ENCODE measurements around the gene THADA.
"Not testable (repeated sequence)": the region's sequence is repeated elsewhere in the genome, so short reads cannot be mapped to it uniquely, and the experiment has no call there.

The THADA gene

DNA sequence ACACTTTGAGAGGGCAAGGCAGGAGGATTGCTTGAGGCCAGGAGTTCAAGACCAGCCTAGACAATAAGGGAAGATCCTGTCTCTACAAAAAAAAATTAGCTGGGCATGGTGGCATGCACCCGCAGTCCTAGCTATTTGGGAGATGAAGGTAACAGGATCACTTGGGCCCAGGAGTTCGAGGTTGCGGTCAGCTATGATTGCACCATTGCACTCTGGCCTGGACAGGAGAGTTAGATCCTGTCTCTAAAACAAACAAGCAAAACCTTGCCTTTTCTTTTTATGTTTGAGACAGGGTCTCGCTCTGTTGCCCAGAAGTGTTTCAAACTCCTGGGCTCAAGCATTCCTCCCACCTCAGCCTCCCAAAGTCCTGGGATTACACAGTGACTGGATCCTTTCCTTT is 14.5 kb upstream of the THADA start:
- Mint-ChIP-seq H3K27me3 (no peaks in the 10 kb centered on the region), H3K9me3 (ENCODE audit: low read depth) (no peaks in the 10 kb centered on the region), H3K27ac (no peak overlapping the region), H3K4me3 (no peak overlapping the region), H3K36me3 (no peaks in the 10 kb centered on the region), H3K4me1 (ENCODE audit: low read depth) (no peaks in the 10 kb centered on the region)

DNA sequence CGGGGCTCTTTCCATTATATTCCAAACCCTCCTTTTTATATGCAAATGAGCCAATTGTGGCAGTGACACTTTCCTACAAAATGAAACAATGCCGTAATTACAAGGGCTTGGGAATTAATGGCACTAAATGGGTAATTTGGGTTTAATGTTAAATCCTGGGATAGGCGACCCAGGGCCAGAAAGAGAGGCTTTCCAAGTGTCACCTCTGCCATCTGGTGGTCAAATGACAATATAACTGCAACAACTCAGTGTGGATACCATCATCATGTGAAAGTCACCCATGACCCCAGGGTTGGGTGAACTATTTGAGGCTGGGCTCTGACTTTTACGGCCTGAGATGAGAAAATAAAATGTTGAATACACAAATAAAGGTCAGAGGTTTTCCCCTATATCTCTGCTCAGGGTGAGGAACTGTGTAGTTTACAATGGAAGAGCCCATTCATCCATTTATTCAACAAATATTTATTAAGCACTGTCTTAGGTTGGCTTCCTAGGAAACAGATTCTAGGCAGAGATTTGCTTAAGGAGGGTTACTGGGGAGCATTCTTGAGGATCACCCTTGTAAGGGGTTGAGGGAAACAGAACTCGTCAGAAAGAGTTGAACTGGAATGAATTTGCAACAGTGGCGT is 13.6 kb upstream of the THADA start:
- Mint-ChIP-seq H3K4me1 (ENCODE audit: low read depth) (peaks cover 6% of the 10 kb centered on the region), H3K36me3 (no peaks in the 10 kb centered on the region), H3K4me3 (no peak overlapping the region), H3K9me3 (ENCODE audit: low read depth) (no peaks in the 10 kb centered on the region), H3K27me3 (no peaks in the 10 kb centered on the region), H3K27ac (no peak overlapping the region)

- Mint-ChIP-seq H3K4me1 (ENCODE audit: low read depth) (peaks cover 6% of the 10 kb centered on the region), H3K9me3 (ENCODE audit: low read depth) (no peaks in the 10 kb centered on the region), H3K36me3 (no peaks in the 10 kb centered on the region)
Observed at GRCh38 chr2:43605851-43606250, 10.0 kb upstream of the THADA start.

GRCh38 chr2:43605079-43605655 is 9.3 kb upstream of the THADA start:
- Mint-ChIP-seq H3K9me3 (ENCODE audit: low read depth) (no peaks in the 10 kb centered on the region), H3K27ac (no peak overlapping the region), H3K36me3 (no peaks in the 10 kb centered on the region), H3K4me3 (no peak overlapping the region), H3K4me1 (ENCODE audit: low read depth) (peaks cover 6% of the 10 kb centered on the region), H3K27me3 (no peaks in the 10 kb centered on the region)

More at GRCh38 chr2:43605851-43606250, 10.0 kb upstream of the THADA start:
- no peak overlapping the region for H3K27ac Mint-ChIP-seq
- no peak overlapping the region for H3K4me3 Mint-ChIP-seq
- no peaks in the 10 kb centered on the region for H3K27me3 Mint-ChIP-seq

DNA sequence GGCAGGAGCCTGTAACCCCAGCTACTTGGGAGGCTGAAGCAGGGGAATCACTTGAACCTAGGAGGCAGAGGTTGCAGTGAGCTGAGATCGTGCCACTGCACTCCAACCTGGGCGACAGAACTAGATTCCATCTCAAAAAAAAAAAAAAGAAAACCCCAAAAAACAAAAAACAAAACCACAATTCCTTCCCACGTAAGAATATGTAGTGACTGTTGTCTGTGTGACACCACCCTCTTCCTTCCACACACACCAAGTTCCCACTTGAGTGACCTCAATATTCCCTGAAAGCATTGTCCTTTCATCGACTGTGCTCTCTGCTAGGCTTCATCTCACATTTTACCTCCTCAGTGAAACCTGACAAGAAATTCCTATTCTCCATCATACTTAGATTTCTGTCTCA is 8.8 kb upstream of the THADA start:
- H3K4me1 Mint-ChIP-seq (ENCODE audit: low read depth): peaks cover 6% of the 10 kb centered on the region
- no peaks in the 10 kb centered on the region for H3K36me3 Mint-ChIP-seq
- H3K27me3 Mint-ChIP-seq: no peaks in the 10 kb centered on the region
- no peak overlapping the region for H3K27ac Mint-ChIP-seq
- no peaks in the 10 kb centered on the region for H3K9me3 Mint-ChIP-seq (ENCODE audit: low read depth)
- no peak overlapping the region for H3K4me3 Mint-ChIP-seq

GRCh38 chr2:43600596-43600995 is 4.8 kb upstream of the THADA start:
- not testable (repeated sequence) for H3K27ac Mint-ChIP-seq; H3K9me3 Mint-ChIP-seq (ENCODE audit: low read depth); H3K36me3 Mint-ChIP-seq; H3K4me3 Mint-ChIP-seq; H3K27me3 Mint-ChIP-seq
- H3K4me1 Mint-ChIP-seq (ENCODE audit: low read depth): peaks cover 20% of the 10 kb centered on the region

- no peaks in the 10 kb centered on the region for H3K9me3 Mint-ChIP-seq (ENCODE audit: low read depth)
- H3K4me3 Mint-ChIP-seq: peak overlapping the region; percentile 97
- peaks cover 4% of the 10 kb centered on the region for H3K36me3 Mint-ChIP-seq
- peak overlapping the region; percentile 98 for H3K27ac Mint-ChIP-seq
- peaks cover 37% of the 10 kb centered on the region for H3K4me1 Mint-ChIP-seq (ENCODE audit: low read depth)
- no peaks in the 10 kb centered on the region for H3K27me3 Mint-ChIP-seq
Observed at GRCh38 chr2:43594875-43595274, 963 bp downstream of the THADA start.

DNA sequence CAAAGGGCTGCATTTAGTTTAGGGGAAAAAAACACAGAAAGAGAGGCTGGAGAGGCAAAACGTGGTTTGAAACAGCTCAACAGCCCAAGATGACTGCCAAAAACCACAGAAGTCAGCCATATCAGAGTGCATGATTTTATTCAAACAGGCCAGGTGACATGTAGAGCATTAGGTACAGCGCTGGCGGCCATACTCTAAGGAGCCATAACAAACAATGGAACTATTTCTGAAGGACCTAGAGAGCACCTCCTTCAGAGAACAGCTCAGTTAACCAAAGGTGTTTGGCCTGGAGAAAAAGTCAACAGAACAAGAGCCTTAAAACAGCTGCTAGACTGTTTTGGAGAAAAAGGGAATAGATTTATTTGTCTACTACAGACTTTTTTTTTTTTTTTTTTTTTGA is 2.6 kb downstream of the THADA start:
- peak overlapping the region; percentile 69 for H3K4me3 Mint-ChIP-seq
- H3K36me3 Mint-ChIP-seq: peaks cover 4% of the 10 kb centered on the region
- no peaks in the 10 kb centered on the region for H3K9me3 Mint-ChIP-seq (ENCODE audit: low read depth)
- H3K27ac Mint-ChIP-seq: peak overlapping the region; percentile 7
- H3K27me3 Mint-ChIP-seq: no peaks in the 10 kb centered on the region
- H3K4me1 Mint-ChIP-seq (ENCODE audit: low read depth): peaks cover 41% of the 10 kb centered on the region

GRCh38 chr2:43592443-43592842 is 3.4 kb downstream of the THADA start:
- peaks cover 36% of the 10 kb centered on the region for H3K4me1 Mint-ChIP-seq (ENCODE audit: low read depth)
- H3K9me3 Mint-ChIP-seq (ENCODE audit: low read depth): no peaks in the 10 kb centered on the region
- no peak overlapping the region for H3K4me3 Mint-ChIP-seq
- no peaks in the 10 kb centered on the region for H3K27me3 Mint-ChIP-seq
- peaks cover 4% of the 10 kb centered on the region for H3K36me3 Mint-ChIP-seq
- H3K27ac Mint-ChIP-seq: no peak overlapping the region

GRCh38 chr2:43585708-43586107 is 10.1 kb downstream of the THADA start:
- H3K27me3 Mint-ChIP-seq: no peaks in the 10 kb centered on the region
- peaks cover 13% of the 10 kb centered on the region for H3K36me3 Mint-ChIP-seq
- no peak overlapping the region for H3K27ac Mint-ChIP-seq
- peaks cover 16% of the 10 kb centered on the region for H3K4me1 Mint-ChIP-seq (ENCODE audit: low read depth)
- no peak overlapping the region for H3K4me3 Mint-ChIP-seq
- H3K9me3 Mint-ChIP-seq (ENCODE audit: low read depth): no peaks in the 10 kb centered on the region

GRCh38 chr2:43579275-43579981 is 16.4 kb downstream of the THADA start:
- H3K27me3 Mint-ChIP-seq: no peaks in the 10 kb centered on the region
- H3K4me3 Mint-ChIP-seq: no peak overlapping the region
- H3K4me1 Mint-ChIP-seq (ENCODE audit: low read depth): peaks cover 6% of the 10 kb centered on the region
- peaks cover 18% of the 10 kb centered on the region for H3K36me3 Mint-ChIP-seq
- no peaks in the 10 kb centered on the region for H3K9me3 Mint-ChIP-seq (ENCODE audit: low read depth)
- peak overlapping the region; percentile 22 for H3K27ac Mint-ChIP-seq

DNA sequence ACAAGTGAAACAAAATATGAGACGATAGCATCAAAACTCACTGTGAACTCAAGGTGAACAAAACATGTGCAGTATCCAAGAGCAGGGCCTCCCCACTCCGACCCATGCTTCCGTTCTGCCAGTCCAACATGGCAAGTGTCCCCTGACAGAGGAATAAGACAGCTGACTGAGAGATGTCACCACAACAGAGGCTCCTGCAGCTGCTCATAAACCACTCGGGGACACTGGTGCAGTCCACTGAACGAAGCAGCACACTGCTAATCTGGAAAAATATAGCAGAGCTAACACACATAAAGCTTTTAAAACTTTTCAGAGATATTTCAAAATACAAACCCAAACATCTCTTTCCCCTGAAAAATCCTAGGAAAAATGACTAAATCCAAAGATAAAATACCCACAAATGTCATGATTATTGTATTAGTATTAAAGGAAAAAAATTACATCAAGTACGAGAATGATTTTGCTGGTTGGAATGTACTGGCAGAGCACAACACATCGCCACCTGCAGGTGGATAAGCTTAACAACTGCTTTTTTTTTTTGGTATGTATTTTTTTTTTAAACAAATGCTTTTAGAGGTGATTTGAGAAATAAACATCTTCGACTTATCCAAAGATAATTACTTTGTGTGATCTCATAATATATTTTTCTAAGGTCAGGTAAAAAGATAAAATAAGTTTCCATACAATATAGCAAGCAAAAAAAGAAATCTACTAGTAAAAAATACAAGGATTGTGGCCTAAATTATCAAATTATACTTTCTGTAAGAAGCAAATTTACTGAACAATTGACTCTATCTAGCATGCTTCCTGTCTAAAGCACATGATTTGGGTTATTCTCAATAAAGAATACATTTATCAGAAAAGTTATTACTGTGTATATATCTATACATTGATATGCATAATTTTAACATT is 18.6 kb downstream of the THADA start:
- no peaks in the 10 kb centered on the region for H3K27me3 Mint-ChIP-seq
- H3K4me3 Mint-ChIP-seq: no peak overlapping the region
- peaks cover 8% of the 10 kb centered on the region for H3K4me1 Mint-ChIP-seq (ENCODE audit: low read depth)
- peaks cover 14% of the 10 kb centered on the region for H3K36me3 Mint-ChIP-seq
- H3K9me3 Mint-ChIP-seq (ENCODE audit: low read depth): no peaks in the 10 kb centered on the region
- no peak overlapping the region for H3K27ac Mint-ChIP-seq

- Mint-ChIP-seq H3K27me3 (no peaks in the 10 kb centered on the region), H3K4me3 (no peak overlapping the region), H3K27ac (no peak overlapping the region), H3K36me3 (peaks cover 18% of the 10 kb centered on the region), H3K4me1 (ENCODE audit: low read depth) (peaks cover 12% of the 10 kb centered on the region), H3K9me3 (ENCODE audit: low read depth) (no peaks in the 10 kb centered on the region)
Observed at GRCh38 chr2:43572244-43572643, 23.6 kb downstream of the THADA start.

GRCh38 chr2:43569921-43570320 is 25.9 kb downstream of the THADA start:
- no peaks in the 10 kb centered on the region for H3K27me3 Mint-ChIP-seq
- peaks cover 17% of the 10 kb centered on the region for H3K4me1 Mint-ChIP-seq (ENCODE audit: low read depth)
- no peaks in the 10 kb centered on the region for H3K9me3 Mint-ChIP-seq (ENCODE audit: low read depth)
- H3K27ac Mint-ChIP-seq: no peak overlapping the region
- H3K36me3 Mint-ChIP-seq: peaks cover 17% of the 10 kb centered on the region
- no peak overlapping the region for H3K4me3 Mint-ChIP-seq

- H3K4me3 Mint-ChIP-seq: no peak overlapping the region
- H3K27ac Mint-ChIP-seq: no peak overlapping the region
- H3K27me3 Mint-ChIP-seq: no peaks in the 10 kb centered on the region
- peaks cover 17% of the 10 kb centered on the region for H3K36me3 Mint-ChIP-seq
- H3K4me1 Mint-ChIP-seq (ENCODE audit: low read depth): peaks cover 16% of the 10 kb centered on the region
- no peaks in the 10 kb centered on the region for H3K9me3 Mint-ChIP-seq (ENCODE audit: low read depth)
Observed at GRCh38 chr2:43568228-43568627, 27.6 kb downstream of the THADA start.

Measured in activated naive CD8-positive, alpha-beta T cell (primary cell).